Uterus (tissue), 4 donors: ENCODE data around the gene PGLYRP3. TPM values are rescaled to one million over a fixed set of nuclear protein-coding genes. Genes with fewer than 3 reads are reported as not detected.
"Not testable (repeated sequence)": the region's sequence is repeated elsewhere in the genome, so short reads cannot be mapped to it uniquely, and the experiment has no call there.

Experiments used
- DNase-seq, 2 donors: peaks; one replicate each; pipeline ENCODE4 v3.0.0-alpha.2; 2019 to 2020
- H3K27ac ChIP-seq, 2 donors: fragments of 200-600 bp; sonication (generic); 1 replicate in 1 of 2; 2 replicates in 1 of 2; pipeline ENCODE4 v1.5.1; 2016 to 2018
- H3K27me3 ChIP-seq, 2 donors: fragments of 200-600 bp; sonication (generic); one replicate each; pipeline ENCODE4 v1.5.1; 2018 to 2019; ENCODE audit warnings: control low read depth in 1 of 2
- H3K36me3 ChIP-seq, 2 donors: fragments of 200-600 bp; sonication (generic); one replicate each; pipeline ENCODE4 v1.5.1; 2019; ENCODE audit warnings: control low read depth in 1 of 2
- H3K4me1 ChIP-seq, 2 donors: fragments of 200-600 bp; sonication (generic); one replicate each; pipeline ENCODE4 v1.5.1; 2018 to 2019; ENCODE audit warnings: control low read depth in 1 of 2
- H3K4me3 ChIP-seq, 2 donors: fragments of 200-600 bp; sonication (generic); 1 replicate in 1 of 2; 2 replicates in 1 of 2; pipeline ENCODE4 v1.5.1; 2018 to 2019; ENCODE audit warnings: mild to moderate bottlenecking in 1 of 2
- H3K9me3 ChIP-seq, 2 donors: fragments of 200-600 bp; sonication (generic); one replicate each; pipeline ENCODE4 v1.5.1; 2019; ENCODE audit warnings: control low read depth in 1 of 2
- POLR2A ChIP-seq, 2 donors: fragments of 450-650 bp; IDR thresholded peaks; one replicate each; pipeline ENCODE4 v1.6.1; 2016; ENCODE audit warnings: antibody characterized with exemption in 2 of 2, mild to moderate bottlenecking in 1 of 2, moderate library complexity in 1 of 2
- intact Hi-C: fragments of 100-400 bp; cut with DNase I; formaldehyde crosslinking; loops from one replicate; pipeline ENCODE4 v1.15.1; 2023; ENCODE audit warnings: low total_unique reads
- total RNA-seq, 4 donors: library from RNA; depleted of rRNA in 3 of 4; stranded (reverse); fragments of >200 nt in 3 of 4; gene quantifications; one replicate each; pipeline versions ENCODE4 v1.1.0 to v1.2.4, GENCODE V29; 2014 to 2023
- TF ChIP-seq, protein P1 (sequence below), 4 experiments: fragments of 200-600 bp in 2 of 4; fragments of 450-650 bp in 2 of 4; sonication (generic) in 2 of 4; IDR thresholded peaks; one replicate each; pipeline ENCODE4 v1.5.1; 2016 to 2019; ENCODE audit warnings: antibody characterized with exemption in 4 of 4, mild to moderate bottlenecking in 2 of 4, moderate library complexity in 1 of 4
- donor health status: DM: yes; HTN: yes; CAD: no.

The PGLYRP3 gene
- total RNA-seq, 4 donors from 2014 or later = not detected

GRCh38 chr1:153322568-153322967, 9.8 kb upstream of the PGLYRP3 start:
- Histone ChIP-seq H3K36me3 (no peaks in the 10 kb centered on the region), H3K4me1 (no peaks in the 10 kb centered on the region), H3K4me3 (no peak overlapping the region), H3K27ac (no peak overlapping the region), H3K27me3 (no peaks in the 10 kb centered on the region), H3K9me3 (no peaks in the 10 kb centered on the region)
- DNase-seq = no peak
- TF ChIP-seq, protein P1, sequence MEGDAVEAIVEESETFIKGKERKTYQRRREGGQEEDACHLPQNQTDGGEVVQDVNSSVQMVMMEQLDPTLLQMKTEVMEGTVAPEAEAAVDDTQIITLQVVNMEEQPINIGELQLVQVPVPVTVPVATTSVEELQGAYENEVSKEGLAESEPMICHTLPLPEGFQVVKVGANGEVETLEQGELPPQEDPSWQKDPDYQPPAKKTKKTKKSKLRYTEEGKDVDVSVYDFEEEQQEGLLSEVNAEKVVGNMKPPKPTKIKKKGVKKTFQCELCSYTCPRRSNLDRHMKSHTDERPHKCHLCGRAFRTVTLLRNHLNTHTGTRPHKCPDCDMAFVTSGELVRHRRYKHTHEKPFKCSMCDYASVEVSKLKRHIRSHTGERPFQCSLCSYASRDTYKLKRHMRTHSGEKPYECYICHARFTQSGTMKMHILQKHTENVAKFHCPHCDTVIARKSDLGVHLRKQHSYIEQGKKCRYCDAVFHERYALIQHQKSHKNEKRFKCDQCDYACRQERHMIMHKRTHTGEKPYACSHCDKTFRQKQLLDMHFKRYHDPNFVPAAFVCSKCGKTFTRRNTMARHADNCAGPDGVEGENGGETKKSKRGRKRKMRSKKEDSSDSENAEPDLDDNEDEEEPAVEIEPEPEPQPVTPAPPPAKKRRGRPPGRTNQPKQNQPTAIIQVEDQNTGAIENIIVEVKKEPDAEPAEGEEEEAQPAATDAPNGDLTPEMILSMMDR (IDR thresholded peaks at IDR 0.05) = no peak
- TF ChIP-seq POLR2A (IDR thresholded peaks at IDR 0.05) = no peak
- intact Hi-C loops = no loop called here

DNA sequence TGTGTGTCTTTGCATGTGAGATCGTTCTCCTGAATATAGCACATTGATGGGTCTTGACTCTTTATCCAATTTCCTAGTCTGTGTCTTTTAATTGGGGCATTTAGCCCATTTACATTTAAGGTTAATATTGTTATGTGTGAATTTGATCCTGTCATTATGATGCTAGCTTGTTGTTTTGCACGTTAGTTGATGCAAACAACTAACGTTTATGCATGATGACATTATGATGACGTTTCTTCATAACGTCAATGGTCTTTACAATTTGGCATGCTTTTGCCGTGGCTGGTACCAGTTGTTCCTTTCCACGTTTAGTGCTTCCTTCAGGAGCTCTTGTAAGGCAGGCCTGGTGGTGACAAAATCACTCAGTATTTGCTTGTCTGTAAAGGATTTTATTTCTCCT, 5.4 kb upstream of the PGLYRP3 start:
- H3K27ac ChIP-seq, H3K4me3 ChIP-seq, H3K9me3 ChIP-seq, H3K4me1 ChIP-seq, DNase-seq, H3K27me3 ChIP-seq, intact Hi-C loops, H3K36me3 ChIP-seq: not testable (repeated sequence)

DNA sequence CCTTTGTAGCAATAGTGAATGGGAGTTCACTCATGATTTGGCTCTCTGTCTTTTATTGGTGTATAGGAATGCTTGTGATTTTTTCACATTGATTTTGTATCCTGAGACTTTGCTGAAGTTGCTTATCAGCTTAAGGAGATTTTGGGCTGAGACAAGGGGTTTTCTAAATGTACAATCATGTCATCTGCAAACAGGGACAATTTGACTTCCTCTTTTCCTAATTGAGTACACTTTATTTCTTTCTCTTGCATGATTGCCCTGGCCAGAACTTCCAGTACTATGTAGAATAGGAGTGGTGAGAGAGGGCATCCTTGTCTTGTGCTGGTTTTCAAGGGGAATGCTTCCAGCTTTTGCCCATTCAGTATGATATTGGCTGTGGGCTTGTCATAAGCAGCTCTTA, 3.3 kb upstream of the PGLYRP3 start:
- H3K27me3 ChIP-seq, H3K9me3 ChIP-seq, DNase-seq, H3K36me3 ChIP-seq, H3K27ac ChIP-seq, intact Hi-C loops, H3K4me3 ChIP-seq, H3K4me1 ChIP-seq: not testable (repeated sequence)

DNA sequence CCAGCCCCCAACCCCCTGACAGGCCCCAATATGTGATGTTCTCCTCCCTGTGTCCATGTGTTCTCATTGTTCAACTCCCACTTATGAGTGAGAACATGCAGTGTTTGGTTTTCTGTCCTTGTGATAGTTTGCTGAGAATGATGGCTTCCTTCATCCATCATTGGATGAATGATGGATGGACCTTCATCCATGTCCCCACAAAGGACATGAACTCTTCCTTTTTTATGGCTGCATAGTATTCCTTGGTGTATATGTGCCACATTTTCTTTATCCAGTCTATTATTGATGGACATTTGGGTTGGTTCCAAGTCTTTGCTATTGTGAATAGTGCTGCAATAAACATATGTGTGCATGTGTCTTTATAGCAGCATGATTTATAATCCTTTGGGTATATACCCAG, 1.6 kb upstream of the PGLYRP3 start:
- H3K4me1 ChIP-seq, H3K27ac ChIP-seq, H3K36me3 ChIP-seq, H3K27me3 ChIP-seq, H3K4me3 ChIP-seq, intact Hi-C loops, H3K9me3 ChIP-seq, DNase-seq: not testable (repeated sequence)

DNA sequence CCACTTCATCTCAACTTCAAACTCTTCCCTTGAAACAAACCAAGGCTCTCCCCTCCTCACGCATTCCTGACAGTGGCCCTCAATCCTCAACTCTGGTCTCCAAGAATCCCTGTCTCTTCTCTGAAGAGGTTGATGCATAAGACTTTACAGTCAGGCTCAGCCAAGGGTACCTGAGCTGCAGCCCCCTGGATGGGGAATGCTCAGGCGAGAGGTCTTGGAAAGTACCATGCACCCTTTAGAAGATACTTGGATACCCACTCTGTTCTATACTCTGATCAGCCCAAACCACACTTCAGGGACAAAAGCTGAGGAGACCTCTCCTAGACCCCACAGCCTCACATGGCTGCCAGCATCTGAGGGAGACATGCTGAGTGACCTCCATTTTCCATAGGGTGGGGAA, 536 bp upstream of the PGLYRP3 start:
- no peak overlapping the region for H3K27ac ChIP-seq
- no peak overlapping the region for H3K4me3 ChIP-seq
- H3K27me3 ChIP-seq = no peaks in the 10 kb centered on the region
- no peak for TF ChIP-seq POLR2A (IDR thresholded peaks at IDR 0.05)
- TF ChIP-seq, protein P1 (IDR thresholded peaks at IDR 0.05) = no peak
- no peak for DNase-seq
- no peaks in the 10 kb centered on the region for H3K9me3 ChIP-seq
- H3K36me3 ChIP-seq = no peaks in the 10 kb centered on the region
- intact Hi-C loops = no loop called here
- no peaks in the 10 kb centered on the region for H3K4me1 ChIP-seq

- Histone ChIP-seq H3K36me3 (no peaks in the 10 kb centered on the region), H3K27ac (no peak overlapping the region), H3K4me1 (no peaks in the 10 kb centered on the region), H3K27me3 (no peaks in the 10 kb centered on the region), H3K4me3 (no peak overlapping the region), H3K9me3 (no peaks in the 10 kb centered on the region)
- DNase-seq = no peak
- intact Hi-C loops = no loop called here
- TF ChIP-seq, protein P1 (IDR thresholded peaks at IDR 0.05) = no peak
- no peak for TF ChIP-seq POLR2A (IDR thresholded peaks at IDR 0.05)
Measured at GRCh38 chr1:153310526-153310925, 2.2 kb downstream of the PGLYRP3 start.

- TF ChIP-seq, protein P1 (IDR thresholded peaks at IDR 0.05) = no peak
- no peak for TF ChIP-seq POLR2A (IDR thresholded peaks at IDR 0.05)
- no peaks in the 10 kb centered on the region for H3K27me3 ChIP-seq
Measured at GRCh38 chr1:153309441-153309840, 3.3 kb downstream of the PGLYRP3 start.

More at GRCh38 chr1:153309441-153309840, 3.3 kb downstream of the PGLYRP3 start:
- H3K9me3 ChIP-seq = no peaks in the 10 kb centered on the region
- no peaks in the 10 kb centered on the region for H3K4me1 ChIP-seq
- no peaks in the 10 kb centered on the region for H3K36me3 ChIP-seq
- intact Hi-C loops = no loop called here
- no peak for DNase-seq
- no peak overlapping the region for H3K4me3 ChIP-seq
- no peak overlapping the region for H3K27ac ChIP-seq
